ENCODE results near the gene STK32B.
"Not testable (repeated sequence)": the region's sequence is repeated elsewhere in the genome, so short reads cannot be mapped to it uniquely, and the experiment has no call there.

The STK32B gene

GRCh38 chr4:5200513-5200912, 149.2 kb downstream of the STK32B start:
- in situ Hi-C loops (cut with MboI; ENCODE audit: low sequenced_read_pairs), result no loop called here

DNA sequence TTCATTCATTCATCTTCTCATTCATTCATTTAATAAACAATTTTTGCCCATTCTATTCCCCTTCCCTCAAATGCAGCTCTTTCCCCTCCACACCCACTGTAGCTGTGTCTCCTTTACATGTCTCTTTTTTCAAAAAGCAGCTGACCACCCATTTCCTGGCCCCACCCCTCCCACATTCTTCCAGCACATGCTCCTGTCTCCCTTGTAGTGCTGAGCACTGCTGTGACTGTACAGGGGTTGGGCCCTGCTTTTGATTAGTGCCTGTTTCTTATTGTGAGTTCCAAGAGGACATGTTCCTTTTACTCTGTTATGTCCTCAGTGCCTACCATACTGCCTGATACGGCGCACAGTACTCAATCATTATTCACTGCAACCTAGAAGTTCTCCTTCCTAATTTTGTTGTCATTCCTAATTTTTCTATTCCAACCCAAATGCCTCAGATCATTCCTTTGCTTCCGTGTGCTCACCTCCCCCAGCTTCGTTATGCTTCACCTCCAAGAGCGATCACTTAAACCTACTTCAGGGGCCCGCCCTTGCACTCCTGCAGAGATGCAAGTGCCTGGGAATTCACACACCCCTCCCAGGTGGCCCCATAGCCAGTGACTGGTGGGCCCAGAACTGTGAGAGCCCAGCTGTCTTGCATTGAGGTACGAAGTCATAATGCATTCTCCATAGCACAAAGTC, 152.2 kb downstream of the STK32B start:
- in situ Hi-C loops (cut with MboI; ENCODE audit: low sequenced_read_pairs), result no loop called here

DNA sequence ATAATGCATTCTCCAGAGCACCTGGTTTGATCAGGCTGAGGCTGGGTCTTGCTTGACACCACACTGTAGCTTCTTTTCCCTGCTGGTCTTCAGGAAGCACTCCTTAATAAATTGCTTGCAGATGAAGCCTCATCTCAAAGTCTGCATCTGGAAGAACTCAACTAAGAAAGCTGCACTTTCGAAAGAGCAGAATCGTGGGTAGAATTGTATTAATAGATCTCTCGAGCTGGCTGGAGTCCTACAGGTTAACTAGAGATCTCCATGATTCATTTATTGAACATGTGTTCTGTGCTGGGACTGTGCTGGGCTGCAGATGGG, 152.7 kb downstream of the STK32B start:
- in situ Hi-C loops (cut with MboI; ENCODE audit: low sequenced_read_pairs), result no loop called here

- in situ Hi-C loops (cut with MboI; ENCODE audit: low sequenced_read_pairs), result no loop called here
Measured at GRCh38 chr4:5204781-5205180, 153.5 kb downstream of the STK32B start.

DNA sequence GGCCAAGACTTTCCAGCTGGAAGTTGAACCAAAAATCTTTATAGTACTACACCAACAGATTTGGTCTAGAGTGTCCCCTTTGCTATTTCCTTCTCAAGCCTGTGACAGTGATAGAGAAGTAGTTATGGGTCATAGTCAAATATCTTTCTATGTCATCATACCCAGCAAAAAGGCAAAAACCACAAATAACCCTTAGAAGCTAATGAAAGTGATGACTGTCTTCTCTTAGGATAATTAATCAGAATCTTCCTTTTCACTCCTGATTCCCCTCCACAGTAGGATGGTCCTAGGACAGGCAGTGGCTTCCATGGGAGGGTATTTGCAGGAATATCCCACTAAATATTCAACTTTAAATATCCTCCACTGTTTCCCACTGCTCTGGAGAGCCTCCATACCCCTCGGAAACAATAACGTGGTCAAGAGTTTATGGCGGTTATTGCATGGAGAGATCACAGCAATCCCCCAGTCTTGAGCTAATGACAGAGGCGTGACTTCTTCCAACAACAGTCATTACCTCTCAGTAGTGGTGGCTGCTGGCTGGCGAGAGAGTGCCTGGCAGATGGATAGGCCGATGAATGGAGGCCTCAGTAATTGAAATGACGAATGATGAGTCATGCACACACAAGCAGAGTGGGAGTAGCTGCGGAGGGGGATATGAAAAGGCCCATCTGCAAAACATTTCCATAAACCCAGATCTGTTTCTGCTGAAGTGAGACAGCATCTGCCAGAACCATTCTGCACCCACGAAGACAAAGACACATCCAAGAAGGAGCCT, 154.9 kb downstream of the STK32B start:
- in situ Hi-C loops (cut with MboI; ENCODE audit: low sequenced_read_pairs), result no loop called here

- in situ Hi-C loops (cut with MboI; ENCODE audit: low sequenced_read_pairs), result no loop called here
Measured at GRCh38 chr4:5209862-5210261, 158.6 kb downstream of the STK32B start.

DNA sequence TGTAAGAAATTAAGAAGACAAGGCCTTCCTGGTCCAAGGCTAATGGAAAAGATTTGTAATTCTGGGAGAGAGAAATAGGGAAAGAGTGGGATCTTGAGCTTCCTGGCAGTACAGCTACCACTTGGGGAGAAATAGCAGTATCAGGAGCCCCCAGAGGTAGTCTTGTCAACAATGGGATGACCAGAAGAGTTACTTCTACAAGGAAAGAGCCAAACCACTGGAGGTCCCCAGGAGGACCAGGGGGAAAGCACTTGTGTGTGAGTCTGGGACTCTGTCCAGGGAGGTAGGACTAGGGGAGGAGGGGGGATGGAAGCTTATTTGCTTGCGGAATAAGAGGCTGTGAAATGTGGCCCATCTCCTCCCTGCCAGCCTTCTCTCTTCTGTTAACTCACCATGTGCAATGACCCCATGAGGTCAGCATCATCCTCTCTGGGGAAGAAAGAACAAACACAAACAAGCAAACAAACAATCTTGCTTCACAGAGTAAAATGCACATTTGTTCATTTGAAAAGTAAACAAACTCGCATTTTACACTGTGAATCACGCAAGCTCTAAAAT, 160.1 kb downstream of the STK32B start:
- in situ Hi-C loops (cut with MboI; ENCODE audit: low sequenced_read_pairs), result no loop called here

DNA sequence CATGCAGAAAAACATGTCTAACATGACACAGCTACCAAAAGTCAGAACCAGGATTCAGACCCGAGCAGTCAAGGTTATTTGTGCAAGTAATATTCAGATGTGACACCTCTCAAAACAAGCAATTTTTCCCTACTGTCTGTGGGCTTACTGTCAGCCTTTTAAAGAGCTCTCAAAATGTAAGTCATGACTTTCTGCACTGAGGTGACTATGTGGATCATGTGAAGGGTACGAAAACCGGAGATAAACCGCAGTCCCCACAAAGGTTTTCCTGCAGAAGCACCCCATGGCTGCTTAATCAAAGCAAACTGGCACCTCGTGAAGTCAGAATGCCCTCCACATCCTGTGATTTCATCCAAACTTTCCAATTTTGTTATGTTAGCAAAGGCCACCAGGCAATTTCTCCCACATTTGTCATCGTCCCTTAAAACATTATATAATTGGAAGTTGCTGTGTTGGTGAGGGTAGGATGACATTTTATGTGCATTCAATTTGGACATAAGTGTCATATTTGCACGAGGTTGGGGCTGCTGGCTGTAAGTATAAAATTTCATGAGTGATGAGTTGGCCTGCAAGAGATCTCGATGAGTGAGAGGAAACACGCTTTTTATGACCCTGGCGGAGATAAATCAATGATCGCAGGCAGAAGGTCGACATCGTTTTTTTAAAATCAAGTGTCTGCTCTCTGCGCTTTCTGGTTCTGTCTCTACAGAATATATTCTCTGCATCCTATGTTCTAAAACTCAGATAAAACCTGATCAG, 161.2 kb downstream of the STK32B start:
- in situ Hi-C loops (cut with MboI; ENCODE audit: low sequenced_read_pairs), result no loop called here

DNA sequence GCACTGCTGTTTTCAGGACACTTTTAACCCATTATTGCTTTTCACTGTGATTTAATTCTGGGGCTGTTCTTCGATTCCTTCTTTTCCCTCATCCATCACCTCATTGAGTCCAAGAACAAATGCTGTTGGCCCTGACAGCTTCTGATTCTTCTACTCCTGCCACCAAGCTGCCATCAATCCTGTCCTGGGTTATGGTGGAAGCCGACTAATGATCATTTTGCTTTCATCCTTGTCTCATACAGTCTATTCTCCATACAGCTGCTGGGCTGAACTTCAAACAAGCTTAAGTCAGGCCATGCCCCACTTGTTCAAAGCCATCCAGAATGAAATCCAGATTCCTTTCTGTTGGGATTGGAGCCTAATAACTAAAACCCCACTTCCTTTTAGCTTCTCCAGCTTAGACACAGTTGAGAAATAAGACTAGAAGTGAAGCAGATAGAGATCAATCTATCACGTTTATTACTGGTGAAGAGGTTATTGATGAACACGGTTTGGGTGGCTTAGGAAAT, 161.9 kb downstream of the STK32B start:
- in situ Hi-C loops (cut with MboI; ENCODE audit: low sequenced_read_pairs), result no loop called here

DNA sequence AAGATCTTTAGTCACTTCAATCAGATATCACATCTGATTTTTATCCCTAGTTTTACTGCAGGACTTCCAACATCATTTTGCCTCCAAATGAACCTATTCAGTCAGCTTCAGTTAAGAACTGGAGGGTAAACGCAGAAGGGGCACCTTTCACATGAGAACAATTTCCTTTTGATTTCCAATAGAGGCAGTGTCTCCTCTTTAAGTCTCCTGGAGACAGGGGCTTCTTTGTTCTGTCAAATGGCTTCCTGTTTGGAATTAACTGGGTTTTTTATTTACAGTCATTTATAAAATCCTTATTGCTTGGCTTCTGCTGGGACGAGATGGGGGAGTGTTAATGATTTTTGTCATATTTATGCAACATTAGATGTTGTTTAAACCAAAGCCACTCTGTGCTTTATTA, 164.0 kb downstream of the STK32B start:
- in situ Hi-C loops (cut with MboI; ENCODE audit: low sequenced_read_pairs), result no loop called here

DNA sequence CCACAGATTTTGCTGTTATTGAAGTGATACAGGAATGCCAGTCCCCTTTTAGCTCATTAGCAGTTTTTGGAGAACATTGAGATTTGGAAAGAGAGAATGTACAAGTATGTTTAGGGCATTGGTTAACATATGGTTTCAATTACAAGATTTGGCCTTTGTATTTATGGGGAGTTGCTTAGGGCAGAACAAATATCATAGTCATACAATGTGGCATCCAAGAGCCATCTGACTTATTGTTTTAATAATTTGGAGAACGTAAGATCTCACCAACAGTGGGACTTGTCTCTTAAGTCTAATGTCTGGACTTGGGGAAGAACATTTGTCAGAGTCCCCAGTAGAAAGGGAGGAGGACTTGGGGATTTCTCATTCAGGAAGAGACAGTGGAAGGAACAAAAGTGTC, 166.1 kb downstream of the STK32B start:
- in situ Hi-C loops (cut with MboI; ENCODE audit: low sequenced_read_pairs), result no loop called here

DNA sequence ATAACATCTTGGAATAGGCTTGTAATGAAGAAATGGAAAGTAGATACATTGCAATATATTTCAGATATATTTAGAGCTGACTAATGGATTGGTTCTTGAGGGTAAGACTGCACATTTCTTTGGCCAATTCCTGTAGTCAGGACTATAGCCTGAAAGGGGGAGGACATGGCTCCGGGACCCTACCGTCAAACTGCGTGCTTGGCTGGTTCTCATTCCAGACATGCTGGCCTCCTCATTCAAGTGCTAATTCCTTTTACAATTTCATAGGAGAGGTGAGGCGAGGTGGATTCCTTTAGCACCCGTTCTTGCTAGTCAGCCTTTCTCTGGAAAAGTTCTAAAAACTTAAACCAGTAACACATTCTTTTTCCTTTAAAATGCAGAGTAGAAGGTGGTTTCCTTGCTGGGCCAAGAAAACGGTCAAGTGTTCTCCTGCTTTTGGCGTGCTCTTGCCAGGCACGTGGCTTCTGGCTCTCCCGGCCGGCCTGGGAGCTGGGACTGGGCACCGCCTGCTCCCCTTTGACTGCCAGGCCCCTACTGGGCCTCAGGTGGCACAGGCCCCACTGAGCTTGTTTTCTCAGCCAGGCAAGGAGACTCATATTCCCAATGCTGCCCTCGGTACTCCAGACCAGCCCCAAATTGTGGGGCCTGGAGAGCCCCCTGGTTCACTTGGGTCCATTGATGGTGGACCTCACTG, 167.2 kb downstream of the STK32B start:
- in situ Hi-C loops (cut with MboI; ENCODE audit: low sequenced_read_pairs), result no loop called here

- in situ Hi-C loops (cut with MboI; ENCODE audit: low sequenced_read_pairs), result no loop called here
Measured at GRCh38 chr4:5220028-5220427, 168.7 kb downstream of the STK32B start.

- in situ Hi-C loops (cut with MboI; ENCODE audit: low sequenced_read_pairs), result no loop called here
Measured at GRCh38 chr4:5222047-5222446, 170.8 kb downstream of the STK32B start.

- in situ Hi-C loops (cut with MboI; ENCODE audit: low sequenced_read_pairs), result no loop called here
Measured at GRCh38 chr4:5222951-5223350, 171.7 kb downstream of the STK32B start.

- in situ Hi-C loops (cut with MboI; ENCODE audit: low sequenced_read_pairs), result no loop called here
Measured at GRCh38 chr4:5224340-5224739, 173.1 kb downstream of the STK32B start.

DNA sequence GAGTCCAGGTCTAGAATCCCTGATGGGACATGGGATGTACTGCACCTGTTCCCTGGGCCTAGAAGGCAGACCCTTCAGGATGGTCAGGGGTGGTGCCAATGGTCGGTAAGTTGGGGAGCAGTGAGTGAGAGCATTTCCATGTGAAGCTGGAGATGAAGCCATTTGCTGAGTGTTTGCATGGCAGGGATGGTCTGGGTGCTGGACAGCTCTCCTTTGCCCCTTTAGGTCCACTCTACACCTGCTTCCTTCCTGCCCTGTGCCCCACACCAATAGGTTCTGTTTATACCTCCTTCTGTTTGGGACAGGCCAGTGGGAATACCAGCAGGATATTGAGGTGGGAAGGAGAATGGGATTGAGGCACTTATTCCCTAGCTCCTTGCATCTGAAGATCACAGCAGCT, 181.3 kb downstream of the STK32B start:
- in situ Hi-C loops (cut with MboI; ENCODE audit: low sequenced_read_pairs), result no loop called here

DNA sequence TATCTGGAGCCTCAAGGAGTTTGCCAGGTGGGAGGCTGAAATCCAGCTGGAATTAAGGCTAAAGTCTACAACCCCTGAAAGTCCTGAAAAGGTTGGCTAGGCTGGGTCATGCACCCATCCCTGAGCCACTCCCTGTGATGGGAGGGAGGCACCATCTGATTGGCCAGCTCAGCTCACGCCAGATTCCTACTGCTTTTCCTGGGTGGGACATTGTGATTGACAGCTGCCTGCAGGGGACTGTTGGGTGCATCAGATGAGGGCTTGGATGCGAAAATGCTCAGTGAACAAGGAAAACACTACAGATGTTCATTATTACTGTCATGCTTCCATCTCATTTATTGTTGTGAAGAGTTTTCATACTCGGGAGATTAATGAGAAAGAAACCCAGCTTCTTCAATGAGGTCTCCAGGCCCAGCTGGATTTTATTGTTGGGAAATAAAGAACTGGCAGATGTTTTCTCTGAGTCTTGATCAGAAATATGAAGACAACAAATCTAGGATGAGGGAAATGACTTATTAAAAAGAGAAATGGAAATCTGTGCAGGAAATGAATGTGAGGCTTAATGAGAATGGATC, 185.9 kb downstream of the STK32B start:
- in situ Hi-C loops (cut with MboI; ENCODE audit: low sequenced_read_pairs), result no loop called here

- in situ Hi-C loops (cut with MboI; ENCODE audit: low sequenced_read_pairs), result no loop called here
Measured at GRCh38 chr4:5238173-5238572, 186.9 kb downstream of the STK32B start.

DNA sequence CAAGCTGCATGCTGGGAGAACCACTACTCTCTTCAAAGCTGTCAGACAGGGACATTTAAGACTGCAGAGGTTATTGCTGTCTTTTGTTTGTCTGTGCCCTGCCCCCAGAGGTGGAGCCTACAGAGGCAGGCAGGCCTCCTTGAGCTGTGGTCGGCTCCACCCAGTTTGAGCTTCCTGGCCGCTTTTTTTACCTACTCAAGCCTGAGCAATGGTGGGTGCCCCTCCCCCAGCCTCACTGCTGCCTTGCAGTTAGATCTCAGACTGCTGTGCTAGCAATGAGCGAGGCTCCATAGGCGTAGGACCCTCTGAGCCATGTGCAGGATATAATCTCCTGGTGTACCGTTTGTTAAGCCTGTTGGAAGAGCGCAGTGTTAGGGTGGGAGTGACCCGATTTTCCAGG, 195.8 kb downstream of the STK32B start:
- in situ Hi-C loops (cut with MboI; ENCODE audit: low sequenced_read_pairs), result not testable (repeated sequence)

DNA sequence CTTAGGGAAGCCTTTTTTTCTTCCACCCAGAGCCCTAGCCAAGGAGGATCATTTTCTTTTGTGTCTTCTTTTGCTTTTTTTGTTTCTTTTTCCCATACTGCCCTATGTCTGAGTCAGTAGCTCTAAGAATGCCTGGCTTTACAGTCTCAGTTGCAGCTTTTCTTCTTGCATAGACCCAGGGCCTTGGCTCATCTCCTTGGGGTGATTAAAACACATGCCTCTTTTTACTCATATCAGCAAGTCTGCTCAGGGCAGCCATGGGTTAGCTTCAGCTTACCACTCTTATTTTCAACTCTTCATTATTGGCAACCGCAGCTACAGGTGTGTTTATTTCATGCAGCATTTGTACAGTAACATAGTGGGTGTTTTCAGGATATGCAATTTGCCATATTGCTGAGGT, 196.5 kb downstream of the STK32B start:
- in situ Hi-C loops (cut with MboI; ENCODE audit: low sequenced_read_pairs), result no loop called here
